ENCODE data around the gene MSH5.

Gene MSH5

GRCh38 chr6:31693535-31693934, 46.3 kb upstream of the MSH5 start:
- Histone ChIP-seq H3K4me3 (no peak overlapping the region), H3K27ac (no peak overlapping the region)
- no peak for DNase-seq (ENCODE audit: low spot score)
- TF ChIP-seq CTCF (IDR thresholded peaks at IDR 0.05), result no peak

GRCh38 chr6:31697555-31697954, 42.2 kb upstream of the MSH5 start:
- H3K27ac ChIP-seq, result no peak overlapping the region
- H3K4me3 ChIP-seq, result no peak overlapping the region
- no peak for TF ChIP-seq CTCF (IDR thresholded peaks at IDR 0.05)
- DNase-seq (ENCODE audit: low spot score), result no peak

- DNase-seq (ENCODE audit: low spot score), result no peak
- no peak overlapping the region for H3K27ac ChIP-seq
- no peak for TF ChIP-seq CTCF (IDR thresholded peaks at IDR 0.05)
- peak overlapping the region; percentile 95 for H3K4me3 ChIP-seq
Observed at GRCh38 chr6:31700740-31701401, 38.9 kb upstream of the MSH5 start.

GRCh38 chr6:31701666-31702404, 38.0 kb upstream of the MSH5 start:
- Histone ChIP-seq H3K4me3 (peak overlapping the region; percentile 95), H3K27ac (peak overlapping the region; percentile 24 to 96)
- no peak for TF ChIP-seq CTCF (IDR thresholded peaks at IDR 0.05)
- DNase-seq (ENCODE audit: low spot score), result no peak

GRCh38 chr6:31702405-31702818, 37.4 kb upstream of the MSH5 start:
- DNase-seq (ENCODE audit: low spot score), result no peak
- TF ChIP-seq CTCF (IDR thresholded peaks at IDR 0.05), result no peak
- peak overlapping the region; percentile 95 for H3K4me3 ChIP-seq
- peak overlapping the region; percentile 96 to 99 for H3K27ac ChIP-seq

GRCh38 chr6:31702819-31703716, 36.7 kb upstream of the MSH5 start, which contains the start of gene ABHD16A:
ABHD16A (minus strand) TSS chr6:31703324; CDS start chr6:31703281, 43 bp downstream.
- TF ChIP-seq CTCF (IDR thresholded peaks at IDR 0.05), result no peak

More at GRCh38 chr6:31702819-31703716, 36.7 kb upstream of the MSH5 start, which contains the start of gene ABHD16A:
- DNase-seq (ENCODE audit: low spot score), result peak; percentile 99
- H3K4me3 ChIP-seq, result peak within 1 kb of the TSS; percentile 95
- H3K27ac ChIP-seq, result peak within 1 kb of the TSS; percentile 96 to 99
